K562 (cell line): ENCODE data around the gene TET2. TPM values are rescaled to one million over a fixed set of nuclear protein-coding genes. Genes with fewer than 3 reads are reported as not detected.

Experiments used
- ATAC-seq: fragments of 200-7000 bp; cut with Tn5 transposase; 3 replicates; pipeline ENCODE4 v1.9.1; 2020; ENCODE audit warnings: moderate library complexity
- BruUV-seq: library from RNA; stranded (reverse); fragments of 400-500 nt; replicated peaks from 2 replicates; lab custom pipeline; 2021; lab: Mats Ljungman, UMichigan
- CTCF ChIA-PET: fragments of 300-600 bp; formaldehyde crosslinking; extraction: SDS; loops from one replicate; lab custom pipeline; 2021; ENCODE audit warnings: low intra/inter-chr PET ratio; lab: Yijun Ruan, JAX
- POLR2A ChIA-PET: fragments of 300-600, 350-650 bp; sonication (Branson Sonifier 250); formaldehyde crosslinking; extraction: SDS; loops from one replicate; lab custom pipeline; 2021; ENCODE audit warnings: antibody characterized with exemption, inconsistent platforms; lab: Yijun Ruan, JAX
- DNase-seq, 4 experiments: peaks; one replicate each; pipeline versions ENCODE4 v3.0.0 to v3.0.0-alpha.2; 2011 to 2018; ENCODE audit warnings: low spot score in 3 of 4, mixed read lengths in 3 of 4; ENCODE audit errors: extremely low read depth in 1 of 4
- FAIRE-seq: peaks from 2 replicates; lab custom pipeline; 2011; peaks lifted over from hg19 to GRCh38; lab: Jason Lieb, UNC
- H2AFZ ChIP-seq: 2 replicates; pipeline ENCODE4 v1.6.0; 2011; ENCODE audit warnings: low read depth, low read length, control low read depth, inconsistent platforms
- H3K27ac ChIP-seq: fragments of 200-600 bp; 3 replicates; pipeline ENCODE4 v1.8.0; 2011; ENCODE audit warnings: low read depth, mild to moderate bottlenecking, control low read depth, inconsistent platforms, low read length, moderate library complexity, mixed read lengths; ENCODE audit errors: extremely low read depth
- H3K27me3 ChIP-seq, 2 experiments: fragments of 300-600 bp in 1 of 2; 2 replicates in 1 of 2; 3 replicates in 1 of 2; pipeline versions ENCODE4 v1.6.0 to v1.8.0; 2011; ENCODE audit warnings: inconsistent platforms in 2 of 2, low read length in 2 of 2, mild to moderate bottlenecking in 1 of 2, mixed read lengths in 1 of 2, moderate library complexity in 1 of 2; ENCODE audit not compliant: control insufficient read depth in 2 of 2, insufficient read depth in 2 of 2
- H3K36me3 ChIP-seq: fragments of 300-600 bp; 3 replicates; pipeline ENCODE4 v1.8.0; 2011; ENCODE audit warnings: mild to moderate bottlenecking, low read length, inconsistent platforms; ENCODE audit not compliant: control insufficient read depth, insufficient read depth
- H3K4me1 ChIP-seq, 2 experiments: fragments of 200-600 bp in 1 of 2; replicated peaks in 1 of 2; 2 replicates in 1 of 2; 3 replicates in 1 of 2; pipeline versions ENCODE4 v1.5.1 to v1.8.0; 2011; ENCODE audit warnings: inconsistent platforms in 2 of 2, low read length in 2 of 2, mild to moderate bottlenecking in 1 of 2, mixed read lengths in 1 of 2, moderate library complexity in 1 of 2; ENCODE audit not compliant: control insufficient read depth in 2 of 2, insufficient read depth in 2 of 2
- H3K4me2 ChIP-seq: 2 replicates; pipeline ENCODE4 v1.6.1; 2011; ENCODE audit warnings: low read length, control low read depth, inconsistent platforms, mixed read lengths; ENCODE audit not compliant: insufficient read depth
- H3K4me3 ChIP-seq: fragments of 200-600 bp; sonication (generic), shearing (Covaris generic); 2 replicates; pipeline ENCODE4 v1.5.1; 2016; ENCODE audit warnings: control low read depth, inconsistent platforms
- H3K79me2 ChIP-seq: fragments of 200-600 bp; 3 replicates; pipeline ENCODE4 v1.8.0; 2011; ENCODE audit warnings: low read length, inconsistent platforms; ENCODE audit not compliant: control insufficient read depth, insufficient read depth
- H3K9ac ChIP-seq, 2 experiments: 2 replicates each; pipeline versions ENCODE4 v1.6.0 to v1.6.1; 2011; ENCODE audit warnings: low read depth in 2 of 2, low read length in 2 of 2, control low read depth in 1 of 2, inconsistent platforms in 1 of 2, mild to moderate bottlenecking in 1 of 2, mixed read lengths in 1 of 2; ENCODE audit not compliant: insufficient read depth in 1 of 2
- H3K9me1 ChIP-seq: one replicate; pipeline ENCODE4 v1.6.0; 2011; ENCODE audit warnings: inconsistent platforms, mild to moderate bottlenecking, low read length, moderate library complexity; ENCODE audit not compliant: control insufficient read depth, insufficient read depth
- H3K9me3 ChIP-seq: replicated peaks from 2 replicates; pipeline ENCODE4 v1.5.1; 2011; ENCODE audit warnings: low read depth, low read length, inconsistent platforms; ENCODE audit not compliant: control insufficient read depth, insufficient read depth
- H4K20me1 ChIP-seq: replicated peaks from 2 replicates; pipeline ENCODE4 v1.6.1; 2011; ENCODE audit warnings: low read length, inconsistent platforms, mixed read lengths; ENCODE audit not compliant: control insufficient read depth, insufficient read depth
- MTA3 ChIP-seq: fragments of 450-650 bp; formaldehyde crosslinking; IDR thresholded peaks from 2 replicates; pipeline ENCODE4 v1.6.1; 2017; ENCODE audit warnings: mild to moderate bottlenecking, borderline replicate concordance
- NR2C2 ChIP-seq, 2 experiments: fragments of 200-800 bp in 1 of 2; sonication (Bioruptor generic) in 1 of 2; sonication (generic) in 1 of 2; formaldehyde crosslinking in 1 of 2; IDR thresholded peaks; 2 replicates each; pipeline versions ENCODE4 v1.6.1 to v1.8.0; 2016 to 2022; ENCODE audit warnings: mild to moderate bottlenecking in 1 of 2, missing compliant biosample characterization in 1 of 2, missing genetic modification characterization in 1 of 2, missing genetic modification reagents in 1 of 2
- POLR3G ChIP-seq: IDR thresholded peaks from 2 replicates; pipeline ENCODE4 v1.6.1; 2011; ENCODE audit not compliant: insufficient read length, insufficient replicate concordance; ENCODE audit errors: extremely low read depth
- ZBTB8A ChIP-seq: fragments of 450-650 bp; IDR thresholded peaks from 2 replicates; pipeline ENCODE4 v1.6.1; 2018; ENCODE audit warnings: mild to moderate bottlenecking, moderate library complexity; ENCODE audit not compliant: partially characterized antibody
- ZNF175 ChIP-seq: fragments of 200-800 bp; sonication (Bioruptor generic); IDR thresholded peaks from 2 replicates; pipeline ENCODE4 v1.6.1; 2016; ENCODE audit warnings: low read depth, mild to moderate bottlenecking, missing genetic modification characterization, missing compliant biosample characterization
- ZNF239 ChIP-seq: fragments of 250-450 bp; sonication (Bioruptor Pico); IDR thresholded peaks from 2 replicates; pipeline ENCODE4 v1.4.0; 2020; ENCODE audit warnings: mild to moderate bottlenecking
- ZNF324 ChIP-seq: fragments of 250-450 bp; sonication (Bioruptor Pico); IDR thresholded peaks from 2 replicates; pipeline ENCODE4 v1.4.0; 2020; ENCODE audit warnings: mild to moderate bottlenecking
- ZNF764 ChIP-seq: fragments of 250-450 bp; sonication (Bioruptor Pico); IDR thresholded peaks from 2 replicates; pipeline ENCODE4 v1.4.0; 2020; ENCODE audit warnings: low read depth, mild to moderate bottlenecking, moderate library complexity
- ZNF79 ChIP-seq: fragments of 250-450 bp; sonication (Bioruptor Pico); IDR thresholded peaks from 2 replicates; pipeline ENCODE4 v1.4.0; 2020; ENCODE audit warnings: low read depth, mild to moderate bottlenecking, moderate library complexity
- WGBS: fragments of 100-300 bp; shearing (Covaris generic); methylation state at CpG from one replicate; pipeline ENCODE4 v1.1.6; 2016; ENCODE audit warnings: low coverage, mixed read lengths; ENCODE audit not compliant: insufficient coverage; ENCODE audit errors: missing lambda C conversion rate; 5-methylcytosine and 5-hydroxymethylcytosine counted together
- in situ Hi-C: fragments of 300-500 bp; cut with MboI; formaldehyde crosslinking; loops from 4 replicates; pipeline ENCODE4 v1.15.0; 2018; ENCODE audit warnings: inconsistent platforms, mixed read lengths
- intact Hi-C: fragments of 100-400 bp; cut with micrococcal nuclease; formaldehyde crosslinking; loops from 2 replicates; pipeline ENCODE4 v1.14.2; 2022
- polyA plus RNA-seq, 8 experiments: library from polyadenylated mRNA; depleted of rRNA in 4 of 8; stranded (reverse) in 5 of 8; unstranded in 3 of 8; fragments of >200 nt; fragmentation: Nextera tagmentation in 2 of 8; fragmentation: Illumina TruSeq in 1 of 8; extraction: Ambion mirVana in 2 of 8; extraction: Trizol in 1 of 8; gene quantifications; 2 replicates each; pipeline versions ENCODE4 v1.2.1 to v1.2.3, GENCODE V29; 2011 to 2014; ENCODE audit warnings: inconsistent platforms in 1 of 8, missing spikeins in 1 of 8
- total RNA-seq, 7 experiments: library from RNA; depleted of rRNA in 6 of 7; stranded (reverse); fragments of >200 nt in 6 of 7; fragmentation: Illumina TruSeq in 2 of 7; extraction: Trizol in 2 of 7; gene quantifications; 2 replicates each; pipeline versions ENCODE4 v1.2.1 to v1.2.3, GENCODE V29; 2011 to 2021; ENCODE audit warnings: low replicate concordance in 1 of 7
- TF ChIP-seq, protein P1 (sequence below), 3 experiments: IDR thresholded peaks in 2 of 3; conservative IDR thresholded peaks in 1 of 3; 2 replicates each; pipeline ENCODE4 v1.5.1; 2011 to 2012; ENCODE audit warnings: low read length in 3 of 3, mild to moderate bottlenecking in 3 of 3, control low read depth in 2 of 3, improper control_type of control experiment in 1 of 3, inconsistent platforms in 1 of 3, low read depth in 1 of 3, mixed read lengths in 1 of 3, moderate library complexity in 1 of 3; ENCODE audit not compliant: insufficient read depth in 2 of 3

Gene TET2
- total and polyA plus RNA-seq, 9 of the 15 experiments (the other 6 are each of a cell fraction or from before 2014, with no cell fraction given) = 0.80 to 11.1 (median 4.9) TPM

DNA sequence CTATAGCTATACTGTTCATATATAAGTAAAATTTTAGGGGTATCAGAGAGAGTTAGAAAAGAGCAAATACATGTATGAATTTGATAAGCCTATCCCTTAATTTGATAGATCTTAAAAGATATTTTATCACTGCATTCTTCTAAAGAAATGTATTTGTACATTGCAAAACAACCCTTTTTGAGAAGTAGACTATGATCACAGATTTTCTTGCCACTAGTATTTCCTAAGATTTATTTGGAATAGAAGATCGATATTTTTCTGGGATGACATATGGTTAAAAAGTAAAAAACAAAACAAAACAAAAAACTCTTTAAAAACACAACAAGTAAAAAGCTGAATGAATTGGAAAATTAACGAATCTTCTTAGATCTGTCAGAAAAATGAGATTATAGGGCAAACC is 27.4 kb downstream of the TET2 start:
- 69% methylated on average over 2 of the region's 2 CpGs for WGBS
- ChIA-PET POLR2A (interaction anchor here (0.7 kb wide), 1 partner anchor 1399 kb away, joined by 3 read pairs; no protein-coding TSS in a partner anchor), CTCF (no interaction called here)
- DNase-seq (no peak), ATAC-seq (no peak), FAIRE-seq (no peak)
- Histone ChIP-seq H3K27ac (no peak overlapping the region), H3K4me3 (no peak overlapping the region), H3K79me2 (peaks cover 8% of the 10 kb centered on the region; the same call in 2 of the 3 replicates), H2AFZ (no peak overlapping the region), H3K9me1 (no peaks in the 10 kb centered on the region), H3K9me3 (no peaks in the 10 kb centered on the region), H3K9ac (no peak overlapping the region), H3K36me3 (no peaks in the 10 kb centered on the region), H3K4me2 (no peak overlapping the region), H3K27me3 (no peaks in the 10 kb centered on the region), H3K4me1 (no peaks in the 10 kb centered on the region), H4K20me1 (no peaks in the 10 kb centered on the region)
- intact Hi-C loops (no loop called here), in situ Hi-C loops (no loop called here)
- no peak for TF ChIP-seq ZNF79 (CRISPR knock-in tag)
- TF ChIP-seq ZNF764 (CRISPR knock-in tag) = no peak
- no peak for TF ChIP-seq MTA3
- TF ChIP-seq ZBTB8A = no peak
- no peak for TF ChIP-seq ZNF239
- TF ChIP-seq ZNF324 = no peak
- no peak for TF ChIP-seq POLR3G
- no peak for TF ChIP-seq ZNF175 (CRISPR knock-in tag)
- TF ChIP-seq, protein P1, sequence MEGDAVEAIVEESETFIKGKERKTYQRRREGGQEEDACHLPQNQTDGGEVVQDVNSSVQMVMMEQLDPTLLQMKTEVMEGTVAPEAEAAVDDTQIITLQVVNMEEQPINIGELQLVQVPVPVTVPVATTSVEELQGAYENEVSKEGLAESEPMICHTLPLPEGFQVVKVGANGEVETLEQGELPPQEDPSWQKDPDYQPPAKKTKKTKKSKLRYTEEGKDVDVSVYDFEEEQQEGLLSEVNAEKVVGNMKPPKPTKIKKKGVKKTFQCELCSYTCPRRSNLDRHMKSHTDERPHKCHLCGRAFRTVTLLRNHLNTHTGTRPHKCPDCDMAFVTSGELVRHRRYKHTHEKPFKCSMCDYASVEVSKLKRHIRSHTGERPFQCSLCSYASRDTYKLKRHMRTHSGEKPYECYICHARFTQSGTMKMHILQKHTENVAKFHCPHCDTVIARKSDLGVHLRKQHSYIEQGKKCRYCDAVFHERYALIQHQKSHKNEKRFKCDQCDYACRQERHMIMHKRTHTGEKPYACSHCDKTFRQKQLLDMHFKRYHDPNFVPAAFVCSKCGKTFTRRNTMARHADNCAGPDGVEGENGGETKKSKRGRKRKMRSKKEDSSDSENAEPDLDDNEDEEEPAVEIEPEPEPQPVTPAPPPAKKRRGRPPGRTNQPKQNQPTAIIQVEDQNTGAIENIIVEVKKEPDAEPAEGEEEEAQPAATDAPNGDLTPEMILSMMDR (IDR thresholded peaks at IDR 0.05 in 2 of 3, conservative IDR thresholded peaks at IDR 0.05 in 1 of 3; ENCODE audit: insufficient read depth in 2 of 3, low read depth in 1 of 3, low read length in 3 of 3) = no peak
- no peak for TF ChIP-seq NR2C2 (CRISPR knock-in tag; IDR thresholded peaks at IDR 0.05)
- TF ChIP-seq NR2C2 (tag; IDR thresholded peaks at IDR 0.05) = no peak
- BruUV-seq = no TSS peak
